ENCODE data around the gene CCL4. TPM values are rescaled to one million over a fixed set of nuclear protein-coding genes. Genes with fewer than 3 reads are reported as not detected.
"Not testable (repeated sequence)": the region's sequence is repeated elsewhere in the genome, so short reads cannot be mapped to it uniquely, and the experiment has no call there.

CCL4 gene
- total RNA-seq, 1 experiment from 2014 or later: 1.2 TPM

DNA sequence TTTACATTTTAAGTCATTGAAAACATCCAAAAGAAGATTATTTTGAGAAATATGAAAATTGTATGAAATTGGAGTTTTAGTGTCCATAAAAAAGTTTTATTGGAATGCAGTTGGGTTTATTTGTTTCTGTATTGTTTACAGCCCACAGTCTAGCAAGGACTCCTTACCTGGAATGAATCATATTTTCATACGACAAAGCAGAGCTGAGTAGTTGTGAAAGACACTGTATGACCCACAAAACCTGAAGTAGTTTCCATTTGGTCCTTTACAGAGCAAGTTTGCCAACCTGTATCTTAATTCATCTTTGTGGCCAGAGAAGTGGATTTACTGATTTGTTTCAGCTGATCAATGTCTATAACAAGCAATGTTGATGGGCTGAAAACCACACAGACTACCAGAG is 29.3 kb upstream of the CCL4 start:
- H3K27ac ChIP-seq (ENCODE audit: low read depth, low read length): no peak overlapping the region
- no peaks in the 10 kb centered on the region for H3K9me3 ChIP-seq (ENCODE audit: control insufficient read depth in 1 of 2, insufficient read depth in 1 of 2, low read depth in 1 of 2, low read length in 2 of 2)
- no peaks in the 10 kb centered on the region for H3K36me3 ChIP-seq (ENCODE audit: control insufficient read depth in 1 of 2, insufficient read depth in 2 of 2, low read length in 2 of 2)
- no peak for DNase-seq (ENCODE audit: low read depth, low spot score)
- H3K4me1 ChIP-seq (ENCODE audit: control insufficient read depth in 1 of 2, insufficient read depth in 2 of 2, low read length in 2 of 2): no peaks in the 10 kb centered on the region
- ChIA-PET CTCF (interaction anchor here (3.2 kb wide), 1 partner anchor 98 kb away, joined by 18 read pairs; no protein-coding TSS in a partner anchor), RAD21 (ENCODE audit: low non-redundant PET in 1 of 2, low total read pairs in 2 of 2, uncharacterized antibody in 2 of 2, unreplicated experiment in 2 of 2) (no interaction called here), POLR2A (no interaction called here)
- no peak overlapping the region for H3K9ac ChIP-seq (ENCODE audit: low read length)
- peaks cover 3% of the 10 kb centered on the region; the same call in 1 of the 2 replicates for H3K9me2 ChIP-seq (ENCODE audit: insufficient read depth)
- no peak for ATAC-seq
- H2AFZ ChIP-seq (ENCODE audit: low read depth, low read length, poor library complexity, severe bottlenecking): no peak overlapping the region
- H3K27me3 ChIP-seq (ENCODE audit: insufficient read depth, low read length): no peaks in the 10 kb centered on the region
- no peaks in the 10 kb centered on the region for H3K79me2 ChIP-seq (ENCODE audit: insufficient read depth, low read length)
- H3K4me2 ChIP-seq (ENCODE audit: low read length): no peak overlapping the region
- no TSS peak for BruUV-seq (replicated peaks)
- TF ChIP-seq CBX3 (IDR thresholded peaks at IDR 0.05; ENCODE audit: low read depth): no peak
- no peak for TF ChIP-seq SIN3A (IDR thresholded peaks at IDR 0.05; ENCODE audit: low read depth)
- no peak for TF ChIP-seq ZFX (IDR thresholded peaks at IDR 0.05)
- TF ChIP-seq, protein P1, sequence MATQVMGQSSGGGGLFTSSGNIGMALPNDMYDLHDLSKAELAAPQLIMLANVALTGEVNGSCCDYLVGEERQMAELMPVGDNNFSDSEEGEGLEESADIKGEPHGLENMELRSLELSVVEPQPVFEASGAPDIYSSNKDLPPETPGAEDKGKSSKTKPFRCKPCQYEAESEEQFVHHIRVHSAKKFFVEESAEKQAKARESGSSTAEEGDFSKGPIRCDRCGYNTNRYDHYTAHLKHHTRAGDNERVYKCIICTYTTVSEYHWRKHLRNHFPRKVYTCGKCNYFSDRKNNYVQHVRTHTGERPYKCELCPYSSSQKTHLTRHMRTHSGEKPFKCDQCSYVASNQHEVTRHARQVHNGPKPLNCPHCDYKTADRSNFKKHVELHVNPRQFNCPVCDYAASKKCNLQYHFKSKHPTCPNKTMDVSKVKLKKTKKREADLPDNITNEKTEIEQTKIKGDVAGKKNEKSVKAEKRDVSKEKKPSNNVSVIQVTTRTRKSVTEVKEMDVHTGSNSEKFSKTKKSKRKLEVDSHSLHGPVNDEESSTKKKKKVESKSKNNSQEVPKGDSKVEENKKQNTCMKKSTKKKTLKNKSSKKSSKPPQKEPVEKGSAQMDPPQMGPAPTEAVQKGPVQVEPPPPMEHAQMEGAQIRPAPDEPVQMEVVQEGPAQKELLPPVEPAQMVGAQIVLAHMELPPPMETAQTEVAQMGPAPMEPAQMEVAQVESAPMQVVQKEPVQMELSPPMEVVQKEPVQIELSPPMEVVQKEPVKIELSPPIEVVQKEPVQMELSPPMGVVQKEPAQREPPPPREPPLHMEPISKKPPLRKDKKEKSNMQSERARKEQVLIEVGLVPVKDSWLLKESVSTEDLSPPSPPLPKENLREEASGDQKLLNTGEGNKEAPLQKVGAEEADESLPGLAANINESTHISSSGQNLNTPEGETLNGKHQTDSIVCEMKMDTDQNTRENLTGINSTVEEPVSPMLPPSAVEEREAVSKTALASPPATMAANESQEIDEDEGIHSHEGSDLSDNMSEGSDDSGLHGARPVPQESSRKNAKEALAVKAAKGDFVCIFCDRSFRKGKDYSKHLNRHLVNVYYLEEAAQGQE (IDR thresholded peaks at IDR 0.05; ENCODE audit: low read depth): no peak
- TF ChIP-seq, protein P2, sequence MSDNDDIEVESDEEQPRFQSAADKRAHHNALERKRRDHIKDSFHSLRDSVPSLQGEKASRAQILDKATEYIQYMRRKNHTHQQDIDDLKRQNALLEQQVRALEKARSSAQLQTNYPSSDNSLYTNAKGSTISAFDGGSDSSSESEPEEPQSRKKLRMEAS (IDR thresholded peaks at IDR 0.05): no peak
- TF ChIP-seq, protein P3, sequence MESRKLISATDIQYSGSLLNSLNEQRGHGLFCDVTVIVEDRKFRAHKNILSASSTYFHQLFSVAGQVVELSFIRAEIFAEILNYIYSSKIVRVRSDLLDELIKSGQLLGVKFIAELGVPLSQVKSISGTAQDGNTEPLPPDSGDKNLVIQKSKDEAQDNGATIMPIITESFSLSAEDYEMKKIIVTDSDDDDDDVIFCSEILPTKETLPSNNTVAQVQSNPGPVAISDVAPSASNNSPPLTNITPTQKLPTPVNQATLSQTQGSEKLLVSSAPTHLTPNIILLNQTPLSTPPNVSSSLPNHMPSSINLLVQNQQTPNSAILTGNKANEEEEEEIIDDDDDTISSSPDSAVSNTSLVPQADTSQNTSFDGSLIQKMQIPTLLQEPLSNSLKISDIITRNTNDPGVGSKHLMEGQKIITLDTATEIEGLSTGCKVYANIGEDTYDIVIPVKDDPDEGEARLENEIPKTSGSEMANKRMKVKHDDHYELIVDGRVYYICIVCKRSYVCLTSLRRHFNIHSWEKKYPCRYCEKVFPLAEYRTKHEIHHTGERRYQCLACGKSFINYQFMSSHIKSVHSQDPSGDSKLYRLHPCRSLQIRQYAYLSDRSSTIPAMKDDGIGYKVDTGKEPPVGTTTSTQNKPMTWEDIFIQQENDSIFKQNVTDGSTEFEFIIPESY (IDR thresholded peaks at IDR 0.05; ENCODE audit: extremely low read depth, insufficient replicate concordance, low read length): no peak
- no peak for TF ChIP-seq SRF (IDR thresholded peaks at IDR 0.05; ENCODE audit: low read depth)
- intact Hi-C loops (cut with micrococcal nuclease): no loop called here
- no peak overlapping the region for H3K4me3 ChIP-seq (replicated peaks in 1 of 2; ENCODE audit: low read depth in 1 of 2, low read length in 2 of 2)
- H4K20me1 ChIP-seq (ENCODE audit: insufficient read depth): no peaks in the 10 kb centered on the region

DNA sequence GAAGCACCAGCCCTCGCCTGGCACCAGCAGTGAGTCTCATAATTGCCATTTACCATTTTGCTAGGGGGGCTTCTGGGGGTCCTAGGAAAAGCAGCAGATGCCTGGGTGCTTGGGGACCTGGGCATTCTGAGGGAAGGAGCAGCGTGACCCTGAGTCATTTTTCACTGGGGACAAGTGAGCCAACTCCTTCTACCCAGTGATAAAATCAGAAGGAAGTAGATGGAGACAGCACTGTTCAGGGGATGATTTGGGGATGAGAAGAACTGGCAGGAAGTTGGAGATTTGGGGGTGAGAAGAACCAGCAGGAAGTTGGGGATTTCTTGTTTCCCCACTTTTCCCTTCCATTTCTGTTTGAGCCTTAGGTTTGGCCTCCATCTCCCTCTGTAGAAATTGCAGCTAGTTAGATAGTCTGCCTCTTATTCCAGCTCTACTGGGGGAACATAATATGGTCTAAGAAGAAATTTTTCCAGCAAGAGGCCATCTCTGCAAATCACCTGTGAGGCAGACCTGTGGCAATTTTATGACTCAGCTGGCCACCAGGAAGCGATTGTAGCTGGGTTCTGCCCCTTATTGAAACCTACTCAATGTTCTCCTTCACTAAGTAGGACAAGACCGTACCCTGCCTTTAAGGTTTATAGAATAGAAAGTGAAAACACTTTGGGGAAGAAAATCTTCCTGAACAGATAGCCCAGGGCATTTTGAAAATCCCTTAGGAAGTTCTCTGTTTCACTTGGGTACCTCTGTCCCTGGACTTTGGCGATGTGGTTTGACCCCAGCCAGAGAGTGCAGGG is 21.8 kb upstream of the CCL4 start:
- CTCF ChIA-PET: interaction anchor here (0.6 to 1.3 kb wide), 2 partner anchors 67 to 100 kb away, joined by 3 read pairs; no protein-coding TSS in a partner anchor

More for the DNA sequence above, 21.8 kb upstream of the CCL4 start:
- DNase-seq (ENCODE audit: low read depth, low spot score); intact Hi-C loops (cut with micrococcal nuclease); H3K9ac ChIP-seq (ENCODE audit: low read length); H3K79me2 ChIP-seq (ENCODE audit: insufficient read depth, low read length); RAD21 ChIA-PET (ENCODE audit: low non-redundant PET in 1 of 2, low total read pairs in 2 of 2, uncharacterized antibody in 2 of 2, unreplicated experiment in 2 of 2); ATAC-seq; H3K4me3 ChIP-seq (replicated peaks in 1 of 2; ENCODE audit: low read depth in 1 of 2, low read length in 2 of 2); H3K27me3 ChIP-seq (ENCODE audit: insufficient read depth, low read length); H3K4me1 ChIP-seq (ENCODE audit: control insufficient read depth in 1 of 2, insufficient read depth in 2 of 2, low read length in 2 of 2); POLR2A ChIA-PET; H2AFZ ChIP-seq (ENCODE audit: low read depth, low read length, poor library complexity, severe bottlenecking); H4K20me1 ChIP-seq (ENCODE audit: insufficient read depth); BruUV-seq (replicated peaks); H3K27ac ChIP-seq (ENCODE audit: low read depth, low read length); H3K9me2 ChIP-seq (ENCODE audit: insufficient read depth); H3K4me2 ChIP-seq (ENCODE audit: low read length); H3K9me3 ChIP-seq (ENCODE audit: control insufficient read depth in 1 of 2, insufficient read depth in 1 of 2, low read depth in 1 of 2, low read length in 2 of 2); H3K36me3 ChIP-seq (ENCODE audit: control insufficient read depth in 1 of 2, insufficient read depth in 2 of 2, low read length in 2 of 2): not testable (repeated sequence)
